ENCODE data around the gene DAB2IP. TPM values are rescaled to one million over a fixed set of nuclear protein-coding genes. Genes with fewer than 3 reads are reported as not detected.
A peak's percentile ranks its signal among the peaks of the same experiment; 100 is the strongest.

DAB2IP gene
- total RNA-seq, 1 donor from 2014 or later = 81.6 TPM

- ATAC-seq (no peak), DNase-seq (no peak)
- no peaks in the 10 kb centered on the region for H3K9me3 ChIP-seq
- TF ChIP-seq CTCF (IDR thresholded peaks at IDR 0.05) = no peak
- no peaks in the 10 kb centered on the region for H3K36me3 ChIP-seq
- no peaks in the 10 kb centered on the region for H3K27me3 ChIP-seq
- H3K4me3 ChIP-seq = no peak overlapping the region
- H3K4me1 ChIP-seq = peaks cover 40% of the 10 kb centered on the region
- intact Hi-C loops (cut with DNase I) = no loop called here
- H3K27ac ChIP-seq = no peak overlapping the region
Measured at GRCh38 chr9:121608168-121608853, 43.1 kb upstream of the DAB2IP start.

GRCh38 chr9:121609822-121610637 lies 41.4 kb upstream of the DAB2IP start:
- peak; percentile 77 for ATAC-seq
- Histone ChIP-seq H3K4me1 (peaks cover 34% of the 10 kb centered on the region), H3K9me3 (no peaks in the 10 kb centered on the region), H3K4me3 (no peak overlapping the region), H3K27me3 (no peaks in the 10 kb centered on the region), H3K27ac (no peak overlapping the region), H3K36me3 (no peaks in the 10 kb centered on the region)
- no peak for DNase-seq
- intact Hi-C loops (cut with DNase I) = no loop called here
- no peak for TF ChIP-seq CTCF (IDR thresholded peaks at IDR 0.05)

GRCh38 chr9:121610638-121610953 lies 40.8 kb upstream of the DAB2IP start:
- no peak for TF ChIP-seq CTCF (IDR thresholded peaks at IDR 0.05)
- Histone ChIP-seq H3K9me3 (no peaks in the 10 kb centered on the region), H3K4me1 (peaks cover 34% of the 10 kb centered on the region), H3K4me3 (no peak overlapping the region), H3K36me3 (no peaks in the 10 kb centered on the region), H3K27ac (no peak overlapping the region), H3K27me3 (no peaks in the 10 kb centered on the region)
- intact Hi-C loops (cut with DNase I) = no loop called here
- no peak for DNase-seq
- ATAC-seq = no peak

- intact Hi-C loops (cut with DNase I) = no loop called here
- Histone ChIP-seq H3K36me3 (no peaks in the 10 kb centered on the region), H3K4me1 (peaks cover 29% of the 10 kb centered on the region), H3K4me3 (no peak overlapping the region), H3K27me3 (no peaks in the 10 kb centered on the region), H3K9me3 (no peaks in the 10 kb centered on the region), H3K27ac (peak overlapping the region; percentile 45)
- no peak for TF ChIP-seq CTCF (IDR thresholded peaks at IDR 0.05)
- ATAC-seq = peak; percentile 80
- DNase-seq = peak; percentile 73
Measured at GRCh38 chr9:121612511-121612998, 38.9 kb upstream of the DAB2IP start.

GRCh38 chr9:121613009-121613752 lies 38.3 kb upstream of the DAB2IP start:
- intact Hi-C loops (cut with DNase I) = no loop called here
- peak overlapping the region; percentile 45 for H3K27ac ChIP-seq
- no peaks in the 10 kb centered on the region for H3K36me3 ChIP-seq
- H3K9me3 ChIP-seq = no peaks in the 10 kb centered on the region
- no peak for TF ChIP-seq CTCF (IDR thresholded peaks at IDR 0.05)
- ATAC-seq (peak; percentile 32), DNase-seq (no peak)
- no peaks in the 10 kb centered on the region for H3K27me3 ChIP-seq
- H3K4me1 ChIP-seq = peaks cover 25% of the 10 kb centered on the region
- H3K4me3 ChIP-seq = no peak overlapping the region
